Measurements from ENCODE around the gene MYO5B.

GRCh38 chr18:50117863-50118262 lies 77.1 kb downstream of the MYO5B start:
- TF ChIP-seq CTCF (IDR thresholded peaks at IDR 0.05) (no peak), POLR2A (IDR thresholded peaks at IDR 0.05) (no peak)

All from lower leg skin (tissue), 3 donors.